H1 (cell line): ENCODE data around the gene S1PR1. TPM values are rescaled to one million over a fixed set of nuclear protein-coding genes. Genes with fewer than 3 reads are reported as not detected.

Experiments
- CHD7 ChIP-seq: fragments of 300-600 bp; sonication (generic); IDR thresholded peaks from 2 replicates; pipeline ENCODE4 v1.7.1; 2012; ENCODE audit warnings: low read length, moderate library complexity, mild to moderate bottlenecking, inconsistent platforms; ENCODE audit not compliant: insufficient replicate concordance
- CTBP2 ChIP-seq: IDR thresholded peaks from 2 replicates; pipeline ENCODE4 v1.7.0; 2011; ENCODE audit warnings: borderline replicate concordance, mild to moderate bottlenecking, moderate library complexity, mixed read lengths, low read length; ENCODE audit not compliant: insufficient read depth, insufficient read length
- JUND ChIP-seq: IDR thresholded peaks from 2 replicates; pipeline ENCODE4 v1.6.1; 2011; ENCODE audit warnings: mild to moderate bottlenecking, improper control_type of control experiment, low read length
- NRF1 ChIP-seq: IDR thresholded peaks from 2 replicates; pipeline ENCODE4 v1.6.1; 2011; ENCODE audit warnings: mild to moderate bottlenecking, low read depth, low read length, improper control_type of control experiment
- polyA plus RNA-seq, 7 experiments: library from polyadenylated mRNA; depleted of rRNA in 3 of 7; stranded (reverse) in 5 of 7; unstranded in 2 of 7; fragments of >200 nt in 5 of 7; fragments of 200-250 nt in 2 of 7; gene quantifications; 1 replicate in 5 of 7; 2 replicates in 1 of 7; 4 replicates in 1 of 7; pipeline versions ENCODE4 v1.2.1 to v1.2.3, GENCODE V29; 2011 to 2013; ENCODE audit warnings: missing spikeins in 2 of 7, mixed read lengths in 2 of 7
- total RNA-seq: library from RNA; stranded (reverse); fragmentation: NEBNext Ultra II Directional; extraction: Animal tissue kit (Norgen Biotek cat#: 25700); gene quantifications from 2 replicates; pipeline ENCODE4 v1.2.1, GENCODE V29; 2021

The S1PR1 gene
- total and polyA plus RNA-seq, 2 of the 8 experiments (the other 6 are each of a cell fraction or from before 2014, with no cell fraction given), result 3.5 to 5.5 TPM

DNA sequence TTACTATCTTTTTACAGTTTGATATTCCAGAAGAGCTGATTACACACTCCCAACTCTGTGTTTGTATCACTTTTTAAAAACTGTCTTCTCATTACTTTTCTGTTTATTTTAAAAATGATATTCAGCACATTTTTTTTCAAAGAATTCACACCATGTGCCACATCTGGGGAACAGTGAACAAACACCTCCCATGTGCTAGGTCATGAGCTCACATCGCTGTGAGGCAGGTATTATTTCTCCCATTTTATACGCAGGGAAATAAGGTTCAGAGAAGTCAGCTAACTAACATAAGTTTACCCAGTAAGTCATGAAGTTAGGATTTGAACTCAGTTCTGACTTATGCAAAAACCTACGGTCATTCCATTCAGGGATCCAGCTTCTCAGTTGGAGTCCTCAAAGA, 44.9 kb downstream of the S1PR1 start (continued):
- TF ChIP-seq CHD7 (no peak), JUND (no peak), NRF1 (no peak), CTBP2 (no peak)
